HG03469 (cell line): ENCODE data around the gene CRIP3.

Source experiments
- ATAC-seq: cut with Tn5 transposase; IDR thresholded peaks from one replicate; pipeline ENCODE4 v1.9.1; 2021; ENCODE audit warnings: mild to moderate bottlenecking, moderate library complexity, moderate number of reproducible peaks; ENCODE audit not compliant: unreplicated experiment

Gene CRIP3

GRCh38 chr6:43274916-43275597 lies 33.6 kb downstream of the CRIP3 start:
- ATAC-seq, result no peak

- ATAC-seq, result no peak
These were observed 34.3 kb downstream of the CRIP3 start for GRCh38 chr6:43274127-43274915.

GRCh38 chr6:43273707-43274106 lies 34.9 kb downstream of the CRIP3 start:
- no peak for ATAC-seq

GRCh38 chr6:43271944-43272343 lies 36.7 kb downstream of the CRIP3 start:
- ATAC-seq, result no peak

- ATAC-seq, result no peak
These were observed 37.4 kb downstream of the CRIP3 start for GRCh38 chr6:43271103-43271815.

- ATAC-seq, result no peak
These were observed 39.2 kb downstream of the CRIP3 start for GRCh38 chr6:43269273-43270007.

- ATAC-seq, result no peak
These were observed 39.8 kb downstream of the CRIP3 start for GRCh38 chr6:43268782-43269272.

- ATAC-seq, result no peak
These were observed 40.3 kb downstream of the CRIP3 start for GRCh38 chr6:43268355-43268700.

- no peak for ATAC-seq
These were observed 40.8 kb downstream of the CRIP3 start for GRCh38 chr6:43267619-43268354.

GRCh38 chr6:43265564-43265963 lies 43.1 kb downstream of the CRIP3 start:
- no peak for ATAC-seq

GRCh38 chr6:43264599-43265145 lies 44.0 kb downstream of the CRIP3 start:
- no peak for ATAC-seq

- ATAC-seq, result no peak
These were observed 45.1 kb downstream of the CRIP3 start for GRCh38 chr6:43263314-43264178.

- ATAC-seq, result no peak
These were observed 45.8 kb downstream of the CRIP3 start for GRCh38 chr6:43262780-43263313.

GRCh38 chr6:43262000-43262779 lies 46.4 kb downstream of the CRIP3 start:
- no peak for ATAC-seq

- no peak for ATAC-seq
These were observed 47.4 kb downstream of the CRIP3 start for GRCh38 chr6:43261198-43261597.

GRCh38 chr6:43260791-43261190 lies 47.8 kb downstream of the CRIP3 start:
- ATAC-seq, result no peak

- no peak for ATAC-seq
These were observed 49.6 kb downstream of the CRIP3 start for GRCh38 chr6:43258807-43259686.
